HCT116 (cell line): ENCODE data around the gene BTD.

ENCODE experiments used
- EZH2phosphoT487 ChIP-seq: fragments of 200-600 bp; IDR thresholded peaks from 2 replicates; pipeline ENCODE4 v1.6.1; 2018; ENCODE audit warnings: antibody characterized with exemption, borderline replicate concordance
- POLR2A ChIP-seq: IDR thresholded peaks from 2 replicates; pipeline ENCODE4 v1.7.0; 2011; ENCODE audit warnings: borderline replicate concordance; ENCODE audit not compliant: insufficient read depth, insufficient read length; ENCODE audit errors: extremely low read depth
- RAD21 ChIP-seq: IDR thresholded peaks from 2 replicates; pipeline ENCODE4 v1.6.1; 2012; ENCODE audit warnings: low read depth, mild to moderate bottlenecking
- TCF7L2 ChIP-seq: IDR thresholded peaks from 2 replicates; pipeline ENCODE4 v1.7.0; 2011; ENCODE audit warnings: borderline replicate concordance, inconsistent platforms; ENCODE audit not compliant: insufficient read depth, insufficient read length; ENCODE audit errors: extremely low read depth
- TF ChIP-seq, protein P1 (sequence below), 3 experiments: fragments of 200-600 bp in 1 of 3; sonication (generic) in 1 of 3; IDR thresholded peaks in 2 of 3; conservative IDR thresholded peaks in 1 of 3; 2 replicates each; pipeline ENCODE4 v1.5.1; 2012 to 2017; ENCODE audit warnings: low read depth in 2 of 3, low read length in 2 of 3, antibody characterized with exemption in 1 of 3, borderline replicate concordance in 1 of 3, control low read depth in 1 of 3, mild to moderate bottlenecking in 1 of 3, mixed read lengths in 1 of 3, mixed run types in 1 of 3, moderate library complexity in 1 of 3; ENCODE audit not compliant: insufficient read depth in 1 of 3

DNA sequence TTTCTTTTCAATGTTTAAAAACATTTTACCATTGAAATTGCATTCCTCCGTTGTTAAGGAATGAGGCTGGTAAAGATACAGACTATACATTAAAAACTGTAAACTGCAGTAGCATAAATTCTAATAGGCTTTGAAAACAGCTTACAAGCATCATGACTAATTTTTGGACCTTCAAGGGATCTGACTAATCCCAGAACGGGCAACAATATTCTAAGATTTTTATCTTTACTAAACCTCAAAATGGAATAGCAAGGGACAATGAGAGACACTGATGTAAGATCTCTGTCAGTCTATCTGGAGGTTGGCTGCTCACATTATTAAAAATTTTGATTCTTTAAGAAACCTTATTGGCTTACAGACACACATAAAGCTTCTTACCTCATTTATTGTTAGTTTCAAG is 74.7 kb downstream of the BTD start:
- TF ChIP-seq TCF7L2 (no peak), POLR2A (no peak), RAD21 (no peak), EZH2phosphoT487 (no peak)
- TF ChIP-seq, protein P1, sequence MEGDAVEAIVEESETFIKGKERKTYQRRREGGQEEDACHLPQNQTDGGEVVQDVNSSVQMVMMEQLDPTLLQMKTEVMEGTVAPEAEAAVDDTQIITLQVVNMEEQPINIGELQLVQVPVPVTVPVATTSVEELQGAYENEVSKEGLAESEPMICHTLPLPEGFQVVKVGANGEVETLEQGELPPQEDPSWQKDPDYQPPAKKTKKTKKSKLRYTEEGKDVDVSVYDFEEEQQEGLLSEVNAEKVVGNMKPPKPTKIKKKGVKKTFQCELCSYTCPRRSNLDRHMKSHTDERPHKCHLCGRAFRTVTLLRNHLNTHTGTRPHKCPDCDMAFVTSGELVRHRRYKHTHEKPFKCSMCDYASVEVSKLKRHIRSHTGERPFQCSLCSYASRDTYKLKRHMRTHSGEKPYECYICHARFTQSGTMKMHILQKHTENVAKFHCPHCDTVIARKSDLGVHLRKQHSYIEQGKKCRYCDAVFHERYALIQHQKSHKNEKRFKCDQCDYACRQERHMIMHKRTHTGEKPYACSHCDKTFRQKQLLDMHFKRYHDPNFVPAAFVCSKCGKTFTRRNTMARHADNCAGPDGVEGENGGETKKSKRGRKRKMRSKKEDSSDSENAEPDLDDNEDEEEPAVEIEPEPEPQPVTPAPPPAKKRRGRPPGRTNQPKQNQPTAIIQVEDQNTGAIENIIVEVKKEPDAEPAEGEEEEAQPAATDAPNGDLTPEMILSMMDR (IDR thresholded peaks at IDR 0.05 in 2 of 3, conservative IDR thresholded peaks at IDR 0.05 in 1 of 3; ENCODE audit: borderline replicate concordance in 1 of 3, insufficient read depth in 1 of 3, low read depth in 2 of 3, low read length in 2 of 3): no peak
